Stimulated activated naive CD4-positive, alpha-beta T cell (primary cell): Measurements from ENCODE around the gene GSG1L.

Experiments
- DNase-seq, 6 experiments: peaks; one replicate each; lab custom pipeline; 2025; lab: John Stamatoyannopoulos, UW

Gene GSG1L

GRCh38 chr16:28091656-28092055 is 28.1 kb upstream of the GSG1L start:
- no peak for DNase-seq

- DNase-seq, result no peak
Measured at GRCh38 chr16:28090646-28091377, 27.3 kb upstream of the GSG1L start.

- DNase-seq, result no peak
Measured at GRCh38 chr16:28089992-28090365, 26.5 kb upstream of the GSG1L start.

GRCh38 chr16:28089205-28089991 is 25.9 kb upstream of the GSG1L start:
- no peak for DNase-seq

DNA sequence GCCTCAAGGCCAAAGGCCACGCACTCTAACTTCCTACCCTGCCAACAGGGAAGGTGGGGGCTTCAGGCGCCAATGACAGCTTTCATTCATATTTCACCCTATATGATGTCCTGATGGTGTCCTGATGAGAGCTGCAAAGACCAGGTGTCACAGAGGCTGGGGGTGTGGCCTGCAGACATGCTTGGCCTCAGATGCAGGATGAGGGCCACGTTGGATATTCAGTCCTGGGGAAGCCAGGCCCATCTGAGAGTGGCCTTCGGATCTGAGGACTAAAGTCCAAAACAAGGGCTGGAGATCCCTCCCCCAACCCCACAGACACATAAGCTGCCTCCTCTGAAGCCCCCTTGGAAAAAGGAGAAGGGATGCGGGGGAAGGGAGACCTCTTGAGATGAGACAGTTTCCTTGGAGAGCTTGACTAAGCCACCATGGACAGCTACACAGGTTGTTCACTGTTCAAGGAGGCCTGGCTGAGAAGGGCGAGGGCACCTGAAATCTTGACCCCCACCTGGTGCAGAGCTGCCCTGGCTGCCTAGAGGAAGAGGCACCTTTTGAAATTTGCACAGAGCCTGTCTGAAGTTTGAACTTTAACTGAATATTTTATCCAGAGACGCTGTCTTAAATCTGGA is 24.3 kb upstream of the GSG1L start:
- no peak for DNase-seq

- no peak for DNase-seq
Measured at GRCh38 chr16:28087140-28087660, 23.7 kb upstream of the GSG1L start.

GRCh38 chr16:28086186-28087139 is 22.9 kb upstream of the GSG1L start:
- no peak for DNase-seq

GRCh38 chr16:28085389-28086171 is 22.1 kb upstream of the GSG1L start:
- DNase-seq, result no peak

GRCh38 chr16:28084209-28084608 is 20.7 kb upstream of the GSG1L start:
- DNase-seq, result no peak

GRCh38 chr16:28082624-28083023 is 19.1 kb upstream of the GSG1L start:
- DNase-seq, result no peak

DNA sequence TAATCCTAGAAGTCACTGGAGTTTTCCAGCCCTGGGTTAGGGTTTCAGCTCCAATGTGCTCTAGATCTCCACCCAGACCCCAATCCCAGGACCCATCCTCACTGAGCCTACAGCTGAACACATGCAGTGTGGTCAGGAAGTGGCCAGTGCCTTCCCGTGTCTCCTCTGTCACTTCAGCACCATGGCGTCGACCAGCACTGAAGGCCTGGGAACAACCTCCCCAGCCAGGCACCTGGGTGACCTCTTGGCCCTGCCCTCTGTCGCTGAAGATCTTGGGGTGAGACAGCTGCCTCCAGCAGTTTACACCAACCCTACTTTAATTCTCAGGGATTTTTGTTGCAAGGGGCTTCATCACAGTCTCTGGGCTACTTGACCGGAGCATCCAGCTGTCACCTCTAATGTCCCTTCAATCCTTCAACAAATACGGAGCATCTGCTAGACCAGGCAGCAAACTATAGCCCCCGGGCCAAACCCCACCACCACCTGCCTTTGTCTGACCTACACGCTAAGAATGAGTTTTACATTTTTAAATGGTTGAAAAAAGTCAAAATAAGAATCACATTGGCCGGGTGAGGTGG is 18.0 kb upstream of the GSG1L start:
- no peak for DNase-seq

DNA sequence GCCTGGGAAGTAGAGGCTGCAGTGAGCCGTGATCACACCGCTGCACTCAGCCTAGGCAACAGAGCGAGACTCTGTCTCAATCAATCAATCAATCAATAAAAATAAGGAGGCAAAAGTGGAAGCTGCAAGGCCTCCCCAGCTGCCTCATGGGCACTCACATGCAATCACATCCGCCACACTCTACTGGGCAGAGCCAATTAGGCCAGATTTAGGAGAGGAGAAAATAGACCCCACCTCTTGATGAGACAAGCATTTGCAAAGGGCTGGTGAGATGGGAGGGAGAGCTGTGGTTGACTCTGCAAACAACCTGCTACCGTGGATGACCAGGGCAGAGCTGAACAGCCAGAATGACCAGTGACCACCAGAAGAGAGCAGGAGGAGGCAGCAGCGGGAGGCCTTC is 14.7 kb upstream of the GSG1L start:
- no peak for DNase-seq

DNA sequence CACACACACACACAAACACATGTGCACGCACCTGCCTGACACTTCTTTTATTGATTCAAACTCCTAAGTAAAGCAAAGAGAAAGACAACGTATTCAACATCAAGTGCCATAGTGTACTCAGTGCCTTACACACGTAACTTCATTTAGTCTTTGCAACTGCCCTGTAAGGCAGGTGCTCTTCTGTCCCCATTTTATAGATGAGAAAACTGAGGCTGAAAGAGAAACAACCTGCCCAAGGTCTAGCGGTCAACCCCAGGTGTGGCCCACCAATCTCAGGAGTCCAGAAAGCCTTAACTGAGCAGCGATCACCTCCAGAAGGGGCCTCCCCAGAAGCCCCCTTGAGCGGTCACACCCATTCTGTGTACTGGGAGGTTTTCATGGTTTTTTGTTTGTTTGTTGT is 10.3 kb upstream of the GSG1L start:
- DNase-seq, result no peak

DNA sequence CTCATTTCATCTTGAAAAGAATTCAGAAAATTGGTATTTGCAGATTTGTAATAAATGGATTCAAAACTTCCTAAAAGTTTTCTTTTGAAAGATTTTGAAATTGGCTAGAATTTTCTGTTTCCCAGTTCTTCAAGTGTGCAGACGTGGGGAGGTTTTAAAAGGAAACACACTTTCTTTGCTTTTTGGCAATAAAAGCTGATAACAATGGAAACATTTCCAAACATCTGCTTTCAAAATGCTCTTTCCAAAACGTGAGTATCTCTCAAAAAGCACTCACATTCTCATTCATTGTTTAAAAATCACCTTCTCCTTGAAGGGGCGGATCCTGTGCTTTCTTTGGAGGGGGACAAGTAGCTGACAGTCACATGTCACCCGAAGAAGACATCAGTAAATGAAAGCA is 8.6 kb upstream of the GSG1L start:
- no peak for DNase-seq

- DNase-seq, result no peak
Measured at GRCh38 chr16:28069971-28070794, 6.7 kb upstream of the GSG1L start.

GRCh38 chr16:28068976-28069375 is 5.5 kb upstream of the GSG1L start:
- no peak for DNase-seq

DNA sequence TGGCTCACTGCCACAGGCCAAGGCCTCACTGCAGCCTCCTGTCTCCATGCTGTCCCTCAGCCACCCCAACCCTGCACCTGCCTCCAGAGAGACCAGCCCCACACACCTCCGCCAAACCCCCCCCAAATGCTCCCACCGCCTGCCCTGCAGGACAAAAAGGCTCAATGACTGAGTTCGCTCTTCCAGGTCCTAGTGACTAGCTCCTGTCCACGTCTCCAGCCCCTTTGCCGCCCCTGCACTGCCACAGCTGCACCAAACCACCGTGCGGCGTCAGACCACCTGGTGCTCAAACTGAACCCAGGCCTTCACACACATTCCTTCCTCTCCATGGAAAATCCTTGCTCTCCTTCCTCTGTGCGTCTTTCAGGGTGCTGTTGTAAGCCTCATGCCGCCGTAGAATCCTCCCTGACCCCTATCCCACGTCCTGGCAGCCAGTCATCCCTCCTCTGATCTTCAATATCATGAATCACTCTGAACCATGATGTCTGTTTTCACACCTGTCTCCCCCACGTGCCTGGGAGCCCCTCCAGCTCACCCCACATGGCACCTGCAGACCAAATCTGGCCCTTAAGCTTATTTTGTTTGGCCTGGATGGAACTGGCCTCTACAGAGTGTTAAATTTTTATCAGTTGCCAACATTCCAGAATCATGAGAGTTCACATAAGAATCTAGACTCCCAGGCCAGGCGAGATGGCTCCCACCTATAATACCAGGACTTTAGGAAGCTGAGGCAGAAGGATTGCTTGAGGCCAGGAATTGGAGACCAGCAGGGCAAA is 4.3 kb upstream of the GSG1L start:
- no peak for DNase-seq

DNA sequence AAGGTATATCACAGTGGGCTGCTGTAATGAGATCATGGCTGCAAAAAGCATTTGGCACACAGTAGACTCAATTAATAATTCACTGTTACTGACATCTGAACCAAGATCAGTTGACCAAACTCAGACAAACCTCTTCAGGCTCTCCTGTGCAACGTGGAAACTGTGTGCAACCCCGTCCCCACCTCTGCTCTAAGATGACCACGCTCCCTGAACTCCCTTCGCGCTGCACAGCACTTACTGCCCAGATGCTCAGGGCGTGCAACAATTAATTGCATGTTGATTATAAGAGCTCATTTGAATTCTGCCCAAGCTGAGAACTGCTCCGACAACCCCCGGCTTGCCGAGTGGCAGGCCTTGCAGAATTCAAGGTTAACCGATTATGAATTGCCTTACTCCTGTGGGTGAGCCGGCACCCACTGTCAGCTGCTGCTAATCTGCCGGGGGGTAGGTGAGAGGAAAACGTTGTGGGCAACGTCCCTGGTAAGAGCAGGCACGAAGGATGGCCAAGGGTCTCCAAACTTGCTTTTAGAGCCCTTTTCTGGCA is 1.3 kb upstream of the GSG1L start:
- DNase-seq, result no peak

- DNase-seq, result no peak
Measured at GRCh38 chr16:28064150-28064549, 636 bp upstream of the GSG1L start.
